Neutrophil (primary cell): Measurements from ENCODE around the gene PER2.

ENCODE experiments used
- H3K27ac ChIP-seq: fragments of 200-600 bp; sonication (generic); 2 replicates; pipeline ENCODE4 v1.5.1; 2016; ENCODE audit warnings: mild to moderate bottlenecking, moderate library complexity
- H3K27me3 ChIP-seq: fragments of 200-600 bp; sonication (generic); 2 replicates; pipeline ENCODE4 v1.6.0; 2016; ENCODE audit warnings: mild to moderate bottlenecking
- H3K36me3 ChIP-seq: fragments of 200-600 bp; sonication (generic); 2 replicates; pipeline ENCODE4 v1.5.1; 2017
- H3K4me1 ChIP-seq, 2 experiments: fragments of 200-600 bp in 1 of 2; sonication (generic) in 1 of 2; 1 replicate in 1 of 2; 2 replicates in 1 of 2; pipeline versions ENCODE4 v1.5.1 to v1.6.1; 2013 to 2016; ENCODE audit warnings: low read depth in 1 of 2, low read length in 1 of 2, mild to moderate bottlenecking in 1 of 2, moderate library complexity in 1 of 2; ENCODE audit not compliant: control insufficient read depth in 1 of 2, insufficient read depth in 1 of 2
- H3K4me3 ChIP-seq, 2 experiments: fragments of 200-600 bp in 1 of 2; sonication (generic) in 1 of 2; 1 replicate in 1 of 2; 2 replicates in 1 of 2; pipeline ENCODE4 v1.5.1; 2013 to 2016; ENCODE audit warnings: low read depth in 1 of 2, low read length in 1 of 2, mild to moderate bottlenecking in 1 of 2, moderate library complexity in 1 of 2
- H3K9me3 ChIP-seq: fragments of 200-600 bp; sonication (generic); 2 replicates; pipeline ENCODE4 v1.5.1; 2016
- TF ChIP-seq, protein P1 (sequence below): fragments of 200-600 bp; sonication (generic); IDR thresholded peaks from 2 replicates; pipeline ENCODE4 v1.5.1; 2016; ENCODE audit warnings: antibody characterized with exemption

PER2 gene

DNA sequence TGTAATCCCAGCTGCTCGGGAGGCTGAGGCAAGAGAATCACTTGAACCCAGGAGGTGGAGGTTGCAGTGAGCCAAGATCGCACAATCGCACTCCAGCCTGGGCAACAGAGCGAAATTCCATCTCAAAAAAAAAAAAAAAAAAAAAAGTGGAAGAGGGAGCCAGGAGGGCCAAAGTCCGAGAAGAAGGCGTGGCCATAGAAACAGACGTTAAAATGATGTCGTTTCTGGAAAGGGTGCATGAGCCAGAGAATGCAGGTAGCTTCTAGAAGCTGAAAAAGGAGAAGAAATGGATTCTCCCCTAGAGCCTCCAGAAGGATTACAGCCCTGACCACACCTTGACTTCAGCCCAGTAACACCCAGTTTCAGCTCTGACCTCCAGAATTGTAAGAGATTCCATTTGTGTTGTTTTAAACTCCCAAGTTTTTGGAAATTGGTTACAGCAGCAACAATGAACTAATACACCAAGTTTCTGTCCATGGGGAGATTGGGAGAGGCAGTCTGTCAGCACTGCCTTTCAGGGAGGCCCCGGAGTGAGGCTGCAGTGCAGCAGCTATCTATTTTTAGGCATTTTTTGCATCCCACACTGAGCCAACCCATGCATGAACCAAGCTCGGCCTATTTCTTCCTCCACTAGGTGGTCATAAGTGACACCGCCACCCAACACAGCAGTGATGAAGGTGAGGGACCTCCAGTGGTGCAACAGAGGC, 17.7 kb upstream of the PER2 start:
- H3K36me3 ChIP-seq = no peaks in the 10 kb centered on the region
- H3K9me3 ChIP-seq = no peaks in the 10 kb centered on the region
- TF ChIP-seq, protein P1, sequence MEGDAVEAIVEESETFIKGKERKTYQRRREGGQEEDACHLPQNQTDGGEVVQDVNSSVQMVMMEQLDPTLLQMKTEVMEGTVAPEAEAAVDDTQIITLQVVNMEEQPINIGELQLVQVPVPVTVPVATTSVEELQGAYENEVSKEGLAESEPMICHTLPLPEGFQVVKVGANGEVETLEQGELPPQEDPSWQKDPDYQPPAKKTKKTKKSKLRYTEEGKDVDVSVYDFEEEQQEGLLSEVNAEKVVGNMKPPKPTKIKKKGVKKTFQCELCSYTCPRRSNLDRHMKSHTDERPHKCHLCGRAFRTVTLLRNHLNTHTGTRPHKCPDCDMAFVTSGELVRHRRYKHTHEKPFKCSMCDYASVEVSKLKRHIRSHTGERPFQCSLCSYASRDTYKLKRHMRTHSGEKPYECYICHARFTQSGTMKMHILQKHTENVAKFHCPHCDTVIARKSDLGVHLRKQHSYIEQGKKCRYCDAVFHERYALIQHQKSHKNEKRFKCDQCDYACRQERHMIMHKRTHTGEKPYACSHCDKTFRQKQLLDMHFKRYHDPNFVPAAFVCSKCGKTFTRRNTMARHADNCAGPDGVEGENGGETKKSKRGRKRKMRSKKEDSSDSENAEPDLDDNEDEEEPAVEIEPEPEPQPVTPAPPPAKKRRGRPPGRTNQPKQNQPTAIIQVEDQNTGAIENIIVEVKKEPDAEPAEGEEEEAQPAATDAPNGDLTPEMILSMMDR = no peak
- no peaks in the 10 kb centered on the region for H3K27me3 ChIP-seq
- H3K27ac ChIP-seq = no peak overlapping the region
- no peaks in the 10 kb centered on the region for H3K4me1 ChIP-seq
- H3K4me3 ChIP-seq = no peak overlapping the region

DNA sequence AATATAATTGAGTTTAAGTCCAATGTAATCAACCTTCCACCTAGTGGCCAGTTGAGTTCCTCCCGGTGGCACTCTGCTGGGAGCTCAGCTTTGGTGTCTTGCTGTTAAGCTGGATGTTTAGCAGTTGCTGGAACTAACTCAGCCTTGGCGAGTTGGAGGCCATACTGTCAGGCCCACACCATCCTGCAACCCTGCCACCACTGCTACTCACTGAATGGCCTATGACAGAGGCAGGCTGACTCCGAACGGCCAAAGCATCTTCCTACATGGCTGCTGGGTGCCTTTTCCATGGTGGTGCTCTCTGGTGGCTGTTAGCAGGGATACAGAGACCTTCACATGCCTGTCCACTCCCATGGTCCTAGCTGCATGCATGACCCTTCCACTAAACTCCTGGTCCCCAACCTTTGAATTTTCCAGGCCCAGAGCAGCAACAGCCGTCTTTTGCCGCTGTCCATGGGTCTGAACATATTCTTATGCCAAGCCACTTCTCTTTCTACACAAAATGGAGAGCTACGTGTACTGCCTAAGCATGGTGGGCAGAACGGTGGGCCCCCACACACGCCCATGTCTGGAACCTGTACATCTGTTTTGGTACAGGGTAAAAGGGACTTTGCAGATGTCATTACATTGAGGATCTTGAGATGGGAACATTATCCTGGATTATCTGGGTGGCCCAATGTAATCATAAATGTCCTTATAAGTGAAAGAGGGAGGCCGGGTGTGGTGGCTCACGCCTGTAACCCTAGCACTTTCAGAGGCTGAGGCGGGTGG, 16.9 kb upstream of the PER2 start:
- H3K4me3 ChIP-seq = no peak overlapping the region
- H3K36me3 ChIP-seq = no peaks in the 10 kb centered on the region
- H3K9me3 ChIP-seq = no peaks in the 10 kb centered on the region
- H3K27ac ChIP-seq = no peak overlapping the region
- no peaks in the 10 kb centered on the region for H3K4me1 ChIP-seq
- H3K27me3 ChIP-seq = no peaks in the 10 kb centered on the region
- TF ChIP-seq, protein P1 = no peak

DNA sequence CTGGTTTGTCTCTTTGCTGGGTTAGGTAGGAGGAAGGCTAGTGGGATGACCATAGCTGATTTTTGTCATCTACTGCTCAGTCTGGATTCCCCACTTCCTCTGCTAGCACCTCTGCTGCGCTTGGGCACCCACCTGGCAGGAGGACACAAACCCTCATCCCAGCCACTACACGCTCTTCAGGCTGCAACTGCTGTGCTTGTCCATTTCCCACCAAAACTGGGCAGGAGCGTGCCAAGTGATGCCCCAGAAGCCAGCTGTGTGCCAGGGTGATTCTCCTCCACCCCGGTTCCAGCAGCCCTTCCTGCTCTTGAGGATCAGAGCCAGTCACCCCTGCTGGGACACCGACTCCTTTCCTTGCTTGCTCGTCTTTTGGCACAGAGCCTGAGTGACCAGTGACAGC, 15.7 kb upstream of the PER2 start:
- Histone ChIP-seq H3K4me3 (no peak overlapping the region), H3K9me3 (no peaks in the 10 kb centered on the region), H3K27me3 (no peaks in the 10 kb centered on the region), H3K4me1 (no peaks in the 10 kb centered on the region), H3K36me3 (no peaks in the 10 kb centered on the region), H3K27ac (no peak overlapping the region)
- TF ChIP-seq, protein P1 = no peak

DNA sequence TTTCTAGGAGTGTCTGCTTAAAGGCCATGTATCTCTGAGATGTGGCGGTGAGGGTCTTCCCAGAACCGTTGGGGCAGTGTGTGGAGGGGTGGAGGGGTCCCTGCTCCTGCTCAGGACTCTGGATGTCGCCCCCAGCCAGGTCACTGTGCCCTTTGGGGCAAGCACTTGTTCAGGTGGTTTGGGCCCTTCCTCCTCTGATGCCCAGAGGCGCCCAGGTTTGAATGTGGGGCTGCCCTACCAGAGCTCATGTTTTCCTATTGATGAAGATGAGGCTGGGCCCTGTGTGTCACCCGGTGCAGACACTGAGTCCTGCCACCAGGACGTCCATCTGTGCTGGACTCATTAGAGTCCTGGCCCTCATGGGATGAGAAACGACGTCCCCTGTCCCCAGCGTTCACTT, 14.3 kb upstream of the PER2 start:
- TF ChIP-seq, protein P1 = no peak
- H3K27ac ChIP-seq = no peak overlapping the region
- H3K9me3 ChIP-seq = no peaks in the 10 kb centered on the region
- H3K36me3 ChIP-seq = no peaks in the 10 kb centered on the region
- no peak overlapping the region for H3K4me3 ChIP-seq
- no peaks in the 10 kb centered on the region for H3K27me3 ChIP-seq
- no peaks in the 10 kb centered on the region for H3K4me1 ChIP-seq

DNA sequence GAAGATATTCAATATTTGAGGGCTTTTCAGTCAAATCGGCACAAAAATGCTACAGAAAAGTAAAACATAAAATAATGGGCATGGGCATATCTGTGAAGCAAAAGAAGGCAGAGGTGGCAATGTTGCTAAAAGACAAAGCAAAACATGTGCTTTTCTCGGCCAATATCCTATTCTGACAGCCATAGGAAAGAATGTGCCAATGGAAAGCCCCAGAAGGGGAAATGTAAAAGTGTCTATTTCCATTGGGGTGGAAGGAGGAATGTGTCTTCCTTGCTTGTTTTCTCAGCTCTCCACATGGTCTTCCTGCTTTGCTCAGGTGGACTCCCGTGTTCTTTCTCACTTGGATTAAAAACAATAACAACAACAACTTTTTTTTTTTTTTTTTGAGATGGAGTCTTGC, 13.7 kb upstream of the PER2 start:
- Histone ChIP-seq H3K27me3 (peaks cover 7% of the 10 kb centered on the region), H3K36me3 (no peaks in the 10 kb centered on the region), H3K27ac (no peak overlapping the region), H3K4me1 (no peaks in the 10 kb centered on the region), H3K9me3 (no peaks in the 10 kb centered on the region), H3K4me3 (no peak overlapping the region)
- TF ChIP-seq, protein P1 = no peak
